Stimulated activated effector memory CD8-positive, alpha-beta T cell treated with anti-CD3 and anti-CD28 coated beads, Interleukin-12 subunit alpha, Interleukin-12 subunit beta, amount 100 ng/mL, for 72 hours (primary cell): ENCODE measurements around the gene SPAG4.
A peak's percentile ranks its signal among the peaks of the same experiment; 100 is the strongest.

Experiments used
- ATAC-seq: fragments of 150-1000 bp; cut with Tn5 transposase; 2 replicates; pipeline ENCODE4 v1.10.0; 2021
- DNase-seq, 2 donors: peaks; one replicate each; pipeline ENCODE4 v3.0.0; 2021 to 2022; ENCODE audit warnings: low spot score in 2 of 2
- H3K27ac Mint-ChIP-seq: one replicate; pipeline ENCODE4 v1.8.0; 2022; ENCODE audit warnings: mild to moderate bottlenecking, mixed read lengths
- H3K36me3 Mint-ChIP-seq: one replicate; pipeline ENCODE4 v1.8.0; 2022; ENCODE audit warnings: mild to moderate bottlenecking, mixed read lengths
- H3K4me1 Mint-ChIP-seq: one replicate; pipeline ENCODE4 v1.8.0; 2022; ENCODE audit warnings: mixed read lengths
- H3K4me3 Mint-ChIP-seq: one replicate; pipeline ENCODE4 v1.8.0; 2022; ENCODE audit warnings: mild to moderate bottlenecking, mixed read lengths
- H3K9me3 Mint-ChIP-seq: one replicate; pipeline ENCODE4 v1.8.0; 2022; ENCODE audit warnings: mixed read lengths

SPAG4 gene

GRCh38 chr20:35653893-35654292 lies 38.3 kb downstream of the SPAG4 start:
- ATAC-seq (no peak), DNase-seq (no peak)
- no peak overlapping the region for H3K4me3 Mint-ChIP-seq
- H3K36me3 Mint-ChIP-seq: peaks cover 10% of the 10 kb centered on the region
- H3K4me1 Mint-ChIP-seq: peaks cover 33% of the 10 kb centered on the region
- no peak overlapping the region for H3K27ac Mint-ChIP-seq
- H3K9me3 Mint-ChIP-seq: no peaks in the 10 kb centered on the region

- H3K36me3 Mint-ChIP-seq: peaks cover 15% of the 10 kb centered on the region
- no peak overlapping the region for H3K27ac Mint-ChIP-seq
- H3K4me1 Mint-ChIP-seq: peaks cover 37% of the 10 kb centered on the region
- ATAC-seq (no peak), DNase-seq (no peak)
- H3K4me3 Mint-ChIP-seq: no peak overlapping the region
- H3K9me3 Mint-ChIP-seq: no peaks in the 10 kb centered on the region
Measured at GRCh38 chr20:35654415-35654814, 38.8 kb downstream of the SPAG4 start.

GRCh38 chr20:35657271-35657670 lies 41.6 kb downstream of the SPAG4 start:
- no peak for DNase-seq
- Mint-ChIP-seq H3K4me3 (peak overlapping the region; percentile 25), H3K27ac (peak overlapping the region; percentile 63), H3K36me3 (peaks cover 42% of the 10 kb centered on the region), H3K4me1 (peaks cover 46% of the 10 kb centered on the region), H3K9me3 (no peaks in the 10 kb centered on the region)
- no peak for ATAC-seq

- DNase-seq: peak in 1 of 2 donors; percentile 56
- ATAC-seq: peak; percentile 48
- H3K27ac Mint-ChIP-seq: peak overlapping the region; percentile 99
- no peaks in the 10 kb centered on the region for H3K9me3 Mint-ChIP-seq
- H3K4me1 Mint-ChIP-seq: peaks cover 74% of the 10 kb centered on the region
- H3K4me3 Mint-ChIP-seq: peak overlapping the region; percentile 95
- H3K36me3 Mint-ChIP-seq: peaks cover 66% of the 10 kb centered on the region
Measured at GRCh38 chr20:35660122-35660937, 44.7 kb downstream of the SPAG4 start.

GRCh38 chr20:35661053-35661452 lies 45.4 kb downstream of the SPAG4 start:
- DNase-seq (no peak), ATAC-seq (no peak)
- H3K36me3 Mint-ChIP-seq: peaks cover 66% of the 10 kb centered on the region
- peak overlapping the region; percentile 99 for H3K27ac Mint-ChIP-seq
- H3K4me3 Mint-ChIP-seq: peak overlapping the region; percentile 95
- H3K4me1 Mint-ChIP-seq: peaks cover 74% of the 10 kb centered on the region
- H3K9me3 Mint-ChIP-seq: no peaks in the 10 kb centered on the region

- H3K27ac Mint-ChIP-seq: peak overlapping the region; percentile 99
- H3K9me3 Mint-ChIP-seq: no peaks in the 10 kb centered on the region
- no peak for DNase-seq
- H3K36me3 Mint-ChIP-seq: peaks cover 66% of the 10 kb centered on the region
- no peak for ATAC-seq
- H3K4me3 Mint-ChIP-seq: peak overlapping the region; percentile 95
- H3K4me1 Mint-ChIP-seq: peaks cover 72% of the 10 kb centered on the region
Measured at GRCh38 chr20:35661908-35662307, 46.3 kb downstream of the SPAG4 start.

- no peak for DNase-seq
- Mint-ChIP-seq H3K4me3 (peak overlapping the region; percentile 95), H3K27ac (peak overlapping the region; percentile 99), H3K36me3 (peaks cover 66% of the 10 kb centered on the region), H3K9me3 (no peaks in the 10 kb centered on the region), H3K4me1 (peaks cover 65% of the 10 kb centered on the region)
- ATAC-seq: peak; percentile 14
Measured at GRCh38 chr20:35662551-35662950, 46.9 kb downstream of the SPAG4 start.

GRCh38 chr20:35663516-35664465 lies 48.2 kb downstream of the SPAG4 start:
- Mint-ChIP-seq H3K36me3 (peaks cover 57% of the 10 kb centered on the region), H3K9me3 (no peaks in the 10 kb centered on the region), H3K4me1 (peaks cover 61% of the 10 kb centered on the region), H3K4me3 (peak overlapping the region; percentile 95), H3K27ac (peak overlapping the region; percentile 99)
- peak; percentile 54 for ATAC-seq
- peak; percentile 17 to 80 for DNase-seq

GRCh38 chr20:35664466-35665206 lies 49.0 kb downstream of the SPAG4 start, which contains the start of the genes CPNE1 and RBM12:
CPNE1 (minus strand) TSS chr20:35664900; CDS start chr20:35632923, 31,977 bp downstream.
RBM12 (minus strand) TSS chr20:35664900; CDS start chr20:35655322, 9,578 bp downstream.
- peaks cover 48% of the 10 kb centered on the region for H3K36me3 Mint-ChIP-seq
- no peaks in the 10 kb centered on the region for H3K9me3 Mint-ChIP-seq
- H3K4me3 Mint-ChIP-seq: peak within 1 kb of the TSS; percentile 95
- ATAC-seq (peak; percentile 89), DNase-seq (peak; percentile 90 to 97)
- peak within 1 kb of the TSS; percentile 99 for H3K27ac Mint-ChIP-seq
- peaks cover 52% of the 10 kb centered on the region for H3K4me1 Mint-ChIP-seq

- peaks cover 40% of the 10 kb centered on the region for H3K4me1 Mint-ChIP-seq
- no peak overlapping the region for H3K27ac Mint-ChIP-seq
- peak overlapping the region; percentile 95 for H3K4me3 Mint-ChIP-seq
- H3K9me3 Mint-ChIP-seq: no peaks in the 10 kb centered on the region
- ATAC-seq: no peak
- peaks cover 43% of the 10 kb centered on the region for H3K36me3 Mint-ChIP-seq
- DNase-seq: no peak
Measured at GRCh38 chr20:35665949-35666288, 50.3 kb downstream of the SPAG4 start.

GRCh38 chr20:35669221-35669620 lies 53.6 kb downstream of the SPAG4 start:
- ATAC-seq (no peak), DNase-seq (no peak)
- peaks cover 48% of the 10 kb centered on the region for H3K36me3 Mint-ChIP-seq
- no peak overlapping the region for H3K27ac Mint-ChIP-seq
- H3K4me1 Mint-ChIP-seq: peaks cover 8% of the 10 kb centered on the region
- no peak overlapping the region for H3K4me3 Mint-ChIP-seq
- no peaks in the 10 kb centered on the region for H3K9me3 Mint-ChIP-seq

- Mint-ChIP-seq H3K27ac (no peak overlapping the region), H3K36me3 (peaks cover 45% of the 10 kb centered on the region)
Measured at GRCh38 chr20:35669681-35670080, 54.1 kb downstream of the SPAG4 start.

More at GRCh38 chr20:35669681-35670080, 54.1 kb downstream of the SPAG4 start:
- H3K4me3 Mint-ChIP-seq: no peak overlapping the region
- H3K4me1 Mint-ChIP-seq: peaks cover 5% of the 10 kb centered on the region
- no peaks in the 10 kb centered on the region for H3K9me3 Mint-ChIP-seq
- ATAC-seq (no peak), DNase-seq (no peak)
